ENCODE data around the gene RHOB. TPM values are rescaled to one million over a fixed set of nuclear protein-coding genes. Genes with fewer than 3 reads are reported as not detected.

RHOB gene
- total and polyA plus RNA-seq, 2 of the 13 experiments (the other 11 are each of a cell fraction or from before 2014, with no cell fraction given) = 192 to 268 TPM

DNA sequence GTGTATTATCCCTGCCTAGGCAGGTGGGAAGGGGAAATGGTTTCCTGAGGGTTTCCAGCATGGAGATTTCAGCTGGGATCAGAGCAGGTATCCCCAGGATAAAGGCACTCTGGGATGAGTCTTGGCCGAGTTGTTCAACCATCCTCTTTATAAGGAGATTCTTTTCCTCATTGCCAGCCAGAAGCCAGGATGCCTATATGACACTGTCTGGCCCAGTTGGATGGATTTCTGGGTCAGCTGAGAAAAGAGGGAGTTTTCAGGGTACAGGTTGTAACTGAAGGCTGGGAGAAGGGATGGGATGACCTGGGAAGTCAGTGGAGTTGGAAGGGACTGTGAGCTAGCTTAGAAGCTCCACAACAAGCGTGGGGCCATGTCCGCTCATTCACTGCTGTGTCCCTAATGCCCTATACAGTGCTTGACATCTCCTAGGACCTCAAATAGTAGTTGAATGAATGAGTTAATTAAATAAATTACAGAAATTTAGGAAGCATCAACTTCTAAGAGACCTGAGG lies 8.3 kb downstream of the RHOB start (continued):
- TF ChIP-seq, protein P1, sequence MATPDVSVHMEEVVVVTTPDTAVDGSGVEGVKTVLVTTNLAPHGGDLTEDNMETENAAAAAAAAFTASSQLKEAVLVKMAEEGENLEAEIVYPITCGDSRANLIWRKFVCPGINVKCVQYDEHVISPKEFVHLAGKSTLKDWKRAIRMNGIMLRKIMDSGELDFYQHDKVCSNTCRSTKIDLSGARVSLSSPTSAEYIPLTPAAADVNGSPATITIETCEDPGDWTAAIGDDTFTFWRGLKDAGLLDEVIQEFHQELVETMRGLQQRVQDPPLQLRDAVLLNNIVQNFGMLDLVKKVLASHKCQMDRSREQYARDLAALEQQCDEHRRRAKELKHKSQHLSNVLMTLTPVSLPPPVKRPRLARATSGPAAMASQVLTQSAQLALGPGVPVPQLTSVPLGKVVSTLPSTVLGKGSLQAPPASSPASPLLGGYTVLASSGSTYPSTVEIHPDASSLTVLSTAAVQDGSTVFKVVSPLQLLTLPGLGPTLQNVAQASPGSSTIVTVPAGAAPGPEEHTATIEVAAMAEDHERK (CRISPR knock-in tag; IDR thresholded peaks at IDR 0.05; ENCODE audit: low read depth) = no peak
- no peak for TF ChIP-seq MEF2D (CRISPR knock-in tag; IDR thresholded peaks at IDR 0.05)
- TF ChIP-seq, protein P2, sequence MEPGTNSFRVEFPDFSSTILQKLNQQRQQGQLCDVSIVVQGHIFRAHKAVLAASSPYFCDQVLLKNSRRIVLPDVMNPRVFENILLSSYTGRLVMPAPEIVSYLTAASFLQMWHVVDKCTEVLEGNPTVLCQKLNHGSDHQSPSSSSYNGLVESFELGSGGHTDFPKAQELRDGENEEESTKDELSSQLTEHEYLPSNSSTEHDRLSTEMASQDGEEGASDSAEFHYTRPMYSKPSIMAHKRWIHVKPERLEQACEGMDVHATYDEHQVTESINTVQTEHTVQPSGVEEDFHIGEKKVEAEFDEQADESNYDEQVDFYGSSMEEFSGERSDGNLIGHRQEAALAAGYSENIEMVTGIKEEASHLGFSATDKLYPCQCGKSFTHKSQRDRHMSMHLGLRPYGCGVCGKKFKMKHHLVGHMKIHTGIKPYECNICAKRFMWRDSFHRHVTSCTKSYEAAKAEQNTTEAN (CRISPR knock-in tag; conservative IDR thresholded peaks at IDR 0.05) = no peak
- no peak for TF ChIP-seq ZBTB7B (CRISPR knock-in tag; IDR thresholded peaks at IDR 0.05)
- no peak for TF ChIP-seq KDM2A (CRISPR knock-in tag; IDR thresholded peaks at IDR 0.05; ENCODE audit: borderline replicate concordance, low read depth)
- no peak for TF ChIP-seq RORA (CRISPR knock-in tag; IDR thresholded peaks at IDR 0.05)
- TF ChIP-seq, protein P3, sequence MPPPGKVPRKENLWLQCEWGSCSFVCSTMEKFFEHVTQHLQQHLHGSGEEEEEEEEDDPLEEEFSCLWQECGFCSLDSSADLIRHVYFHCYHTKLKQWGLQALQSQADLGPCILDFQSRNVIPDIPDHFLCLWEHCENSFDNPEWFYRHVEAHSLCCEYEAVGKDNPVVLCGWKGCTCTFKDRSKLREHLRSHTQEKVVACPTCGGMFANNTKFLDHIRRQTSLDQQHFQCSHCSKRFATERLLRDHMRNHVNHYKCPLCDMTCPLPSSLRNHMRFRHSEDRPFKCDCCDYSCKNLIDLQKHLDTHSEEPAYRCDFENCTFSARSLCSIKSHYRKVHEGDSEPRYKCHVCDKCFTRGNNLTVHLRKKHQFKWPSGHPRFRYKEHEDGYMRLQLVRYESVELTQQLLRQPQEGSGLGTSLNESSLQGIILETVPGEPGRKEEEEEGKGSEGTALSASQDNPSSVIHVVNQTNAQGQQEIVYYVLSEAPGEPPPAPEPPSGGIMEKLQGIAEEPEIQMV (CRISPR knock-in tag; IDR thresholded peaks at IDR 0.05; ENCODE audit: low read depth) = no peak

DNA sequence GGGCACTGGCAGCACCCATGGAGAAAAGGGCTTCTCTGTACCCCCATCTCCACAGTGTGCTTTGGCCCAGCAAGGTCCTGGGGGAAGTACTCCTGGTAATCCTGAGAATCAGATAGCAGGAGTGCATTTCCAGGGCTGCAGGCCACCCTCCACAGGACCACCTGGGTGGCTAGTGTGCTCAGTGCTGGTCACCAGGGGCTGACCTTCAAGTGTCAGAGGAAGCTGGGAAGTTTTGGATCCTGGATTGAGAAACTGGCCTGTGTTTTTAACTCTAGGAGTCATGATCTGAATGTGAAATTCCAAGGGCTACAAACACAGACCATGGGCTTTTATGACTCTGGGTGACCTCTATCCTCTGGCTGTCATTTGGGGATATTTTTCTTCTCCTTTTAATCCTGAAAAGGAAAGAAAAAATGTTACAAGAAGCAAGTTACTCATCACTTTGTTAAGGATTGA lies 9.3 kb downstream of the RHOB start:
- DNase-seq (ENCODE audit: low spot score) (no peak), ATAC-seq (no peak), FAIRE-seq (peak; percentile 50)
- no peak overlapping the region for H3K4me3 ChIP-seq (replicated peaks in 1 of 3; ENCODE audit: insufficient read depth in 1 of 3, low read depth in 2 of 3, low read length in 3 of 3)
- CTCF ChIA-PET (ENCODE audit: low intra/inter-chr PET ratio, low total read pairs) = no interaction called here
- H2AFZ ChIP-seq (ENCODE audit: low read length) = no peak overlapping the region
- no peak overlapping the region for H3K4me2 ChIP-seq (ENCODE audit: low read depth, low read length)
- no peaks in the 10 kb centered on the region for H3K36me3 ChIP-seq (replicated peaks in 1 of 2; ENCODE audit: control insufficient read depth in 1 of 2, insufficient read depth in 2 of 2, low read length in 2 of 2)
- H4K20me1 ChIP-seq (ENCODE audit: insufficient read depth, low read length) = no peaks in the 10 kb centered on the region
- in situ Hi-C loops (cut with HindIII; ENCODE audit: extremely low pct_ligation_motif_present, low pct_unique_long_range_greater_than_20kb) (no loop called here), intact Hi-C loops (cut with micrococcal nuclease; ENCODE audit: unreplicated experiment) (no loop called here)
- BruUV-seq (replicated peaks) = no TSS peak
- POLR2A ChIA-PET = interaction anchor here (1.3 to 18.3 kb wide), 4 partner anchors 7 to 132 kb away, joined by 3 to 1537 read pairs (median 49); partner anchors contain the start of gene RHOB
- no peaks in the 10 kb centered on the region for H3K27me3 ChIP-seq (ENCODE audit: control insufficient read depth in 1 of 2, insufficient read depth in 2 of 2, low read length in 2 of 2)
- H3K4me1 ChIP-seq (ENCODE audit: insufficient read depth, low read length) = peaks cover 55% of the 10 kb centered on the region
- H3K79me2 ChIP-seq (ENCODE audit: insufficient read depth, low read length) = no peaks in the 10 kb centered on the region
- no peak overlapping the region for H3K27ac ChIP-seq (ENCODE audit: extremely low read length, insufficient read depth, low read length)
- H3K9ac ChIP-seq (ENCODE audit: insufficient read depth, low read depth, low read length) = no peak overlapping the region
- H3K9me3 ChIP-seq (ENCODE audit: low read length) = no peaks in the 10 kb centered on the region
- TF ChIP-seq IKZF4 (CRISPR knock-in tag; IDR thresholded peaks at IDR 0.05; ENCODE audit: borderline replicate concordance, low read depth, not compliant biosample characterization) (no peak), HIVEP1 (CRISPR knock-in tag; IDR thresholded peaks at IDR 0.05) (no peak), ZNF850 (CRISPR knock-in tag; conservative IDR thresholded peaks at IDR 0.05) (no peak), ZNF567 (CRISPR knock-in tag; IDR thresholded peaks at IDR 0.05; ENCODE audit: borderline replicate concordance) (no peak), ZNF766 (CRISPR knock-in tag; IDR thresholded peaks at IDR 0.05; ENCODE audit: borderline replicate concordance) (no peak), SMAD3 (CRISPR knock-in tag; IDR thresholded peaks at IDR 0.05) (no peak), ZBTB8A (CRISPR knock-in tag; IDR thresholded peaks at IDR 0.05; ENCODE audit: borderline replicate concordance, low read depth) (no peak)
- TF ChIP-seq, protein P4, sequence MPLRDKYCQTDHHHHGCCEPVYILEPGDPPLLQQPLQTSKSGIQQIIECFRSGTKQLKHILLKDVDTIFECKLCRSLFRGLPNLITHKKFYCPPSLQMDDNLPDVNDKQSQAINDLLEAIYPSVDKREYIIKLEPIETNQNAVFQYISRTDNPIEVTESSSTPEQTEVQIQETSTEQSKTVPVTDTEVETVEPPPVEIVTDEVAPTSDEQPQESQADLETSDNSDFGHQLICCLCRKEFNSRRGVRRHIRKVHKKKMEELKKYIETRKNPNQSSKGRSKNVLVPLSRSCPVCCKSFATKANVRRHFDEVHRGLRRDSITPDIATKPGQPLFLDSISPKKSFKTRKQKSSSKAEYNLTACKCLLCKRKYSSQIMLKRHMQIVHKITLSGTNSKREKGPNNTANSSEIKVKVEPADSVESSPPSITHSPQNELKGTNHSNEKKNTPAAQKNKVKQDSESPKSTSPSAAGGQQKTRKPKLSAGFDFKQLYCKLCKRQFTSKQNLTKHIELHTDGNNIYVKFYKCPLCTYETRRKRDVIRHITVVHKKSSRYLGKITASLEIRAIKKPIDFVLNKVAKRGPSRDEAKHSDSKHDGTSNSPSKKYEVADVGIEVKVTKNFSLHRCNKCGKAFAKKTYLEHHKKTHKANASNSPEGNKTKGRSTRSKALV (CRISPR knock-in tag; IDR thresholded peaks at IDR 0.05) = no peak
- TF ChIP-seq, protein P5, sequence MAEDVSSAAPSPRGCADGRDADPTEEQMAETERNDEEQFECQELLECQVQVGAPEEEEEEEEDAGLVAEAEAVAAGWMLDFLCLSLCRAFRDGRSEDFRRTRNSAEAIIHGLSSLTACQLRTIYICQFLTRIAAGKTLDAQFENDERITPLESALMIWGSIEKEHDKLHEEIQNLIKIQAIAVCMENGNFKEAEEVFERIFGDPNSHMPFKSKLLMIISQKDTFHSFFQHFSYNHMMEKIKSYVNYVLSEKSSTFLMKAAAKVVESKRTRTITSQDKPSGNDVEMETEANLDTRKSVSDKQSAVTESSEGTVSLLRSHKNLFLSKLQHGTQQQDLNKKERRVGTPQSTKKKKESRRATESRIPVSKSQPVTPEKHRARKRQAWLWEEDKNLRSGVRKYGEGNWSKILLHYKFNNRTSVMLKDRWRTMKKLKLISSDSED (CRISPR knock-in tag; IDR thresholded peaks at IDR 0.05) = no peak
